ENCODE measurements around the gene GFRA1.

Gene GFRA1

GRCh38 chr10:116240157-116240950, 32.7 kb downstream of the GFRA1 start:
- DNase-seq (ENCODE audit: low spot score): no peak
- TF ChIP-seq CTCF (IDR thresholded peaks at IDR 0.05; ENCODE audit: extremely low read depth, missing control alignments): no peak

- TF ChIP-seq CTCF (IDR thresholded peaks at IDR 0.05; ENCODE audit: extremely low read depth, missing control alignments): no peak
Observed at GRCh38 chr10:116239229-116239628, 33.8 kb downstream of the GFRA1 start.

GRCh38 chr10:116237970-116238369, 35.0 kb downstream of the GFRA1 start:
- TF ChIP-seq CTCF (IDR thresholded peaks at IDR 0.05; ENCODE audit: extremely low read depth, missing control alignments): no peak

More at GRCh38 chr10:116239229-116239628, 33.8 kb downstream of the GFRA1 start:
- DNase-seq (ENCODE audit: low spot score): no peak

GRCh38 chr10:116237260-116237659, 35.7 kb downstream of the GFRA1 start:
- no peak for TF ChIP-seq CTCF (IDR thresholded peaks at IDR 0.05; ENCODE audit: extremely low read depth, missing control alignments)
- DNase-seq (ENCODE audit: low spot score): no peak

More at GRCh38 chr10:116237970-116238369, 35.0 kb downstream of the GFRA1 start:
- no peak for DNase-seq (ENCODE audit: low spot score)

GRCh38 chr10:116233230-116233629, 39.8 kb downstream of the GFRA1 start:
- DNase-seq (ENCODE audit: low spot score): no peak
- no peak for TF ChIP-seq CTCF (IDR thresholded peaks at IDR 0.05; ENCODE audit: extremely low read depth, missing control alignments)

GRCh38 chr10:116232613-116233012, 40.4 kb downstream of the GFRA1 start:
- TF ChIP-seq CTCF (IDR thresholded peaks at IDR 0.05; ENCODE audit: extremely low read depth, missing control alignments): no peak
- no peak for DNase-seq (ENCODE audit: low spot score)

- no peak for TF ChIP-seq CTCF (IDR thresholded peaks at IDR 0.05; ENCODE audit: extremely low read depth, missing control alignments)
- DNase-seq (ENCODE audit: low spot score): no peak
Observed at GRCh38 chr10:116226766-116227165, 46.2 kb downstream of the GFRA1 start.

Data from GM20000 (cell line).